IMR-90 (cell line): ENCODE data around the gene TAPT1. TPM values are rescaled to one million over a fixed set of nuclear protein-coding genes. Genes with fewer than 3 reads are reported as not detected.

Experiments used
- ATAC-seq: fragments of 200-7000 bp; cut with Tn5 transposase; 2 replicates; pipeline ENCODE4 v1.9.1; 2020; ENCODE audit warnings: low read depth, mild to moderate bottlenecking, moderate library complexity
- BruUV-seq: library from RNA; stranded (reverse); fragments of 400-500 nt; replicated peaks from 2 replicates; lab custom pipeline; 2021; lab: Mats Ljungman, UMichigan
- CTCF ChIA-PET: fragments of 300-600 bp; formaldehyde crosslinking; extraction: SDS; loops from one replicate; lab custom pipeline; 2021; ENCODE audit warnings: antibody characterized with exemption; lab: Yijun Ruan, JAX
- POLR2A ChIA-PET: fragments of 300-600 bp; sonication (Branson Sonifier 250); formaldehyde crosslinking; loops from one replicate; lab custom pipeline; 2022; ENCODE audit warnings: antibody characterized with exemption; ENCODE audit not compliant: unreplicated experiment; lab: Charles Lee
- DNase-seq: peaks from one replicate; pipeline ENCODE4 v3.0.0; 2013
- H2AFZ ChIP-seq: replicated peaks from 2 replicates; pipeline ENCODE3; 2013; ENCODE audit warnings: low read length, mild to moderate bottlenecking; ENCODE audit not compliant: poor library complexity
- H2AK5ac ChIP-seq: 2 replicates; pipeline ENCODE4 v1.6.1; 2013; ENCODE audit warnings: low read depth, low read length, inconsistent platforms
- H2AK9ac ChIP-seq: replicated peaks from 2 replicates; pipeline ENCODE3; 2013; ENCODE audit warnings: mild to moderate bottlenecking, low read depth, low read length, moderate library complexity; ENCODE audit not compliant: poor library complexity
- H2BK120ac ChIP-seq: 2 replicates; pipeline ENCODE4 v1.6.1; 2013; ENCODE audit warnings: low read depth, low read length, inconsistent platforms
- H2BK15ac ChIP-seq: 3 replicates; pipeline ENCODE4 v1.6.1; 2013; ENCODE audit warnings: low read depth, low read length, inconsistent platforms
- H2BK20ac ChIP-seq: 2 replicates; pipeline ENCODE4 v1.6.1; 2013; ENCODE audit warnings: low read depth, mild to moderate bottlenecking, inconsistent platforms, low read length, moderate library complexity
- H2BK5ac ChIP-seq: 2 replicates; pipeline ENCODE4 v1.6.1; 2013; ENCODE audit warnings: mild to moderate bottlenecking, low read depth, low read length, inconsistent platforms; ENCODE audit not compliant: poor library complexity, severe bottlenecking
- H3K14ac ChIP-seq: replicated peaks from 2 replicates; pipeline ENCODE4 v1.6.1; 2013; ENCODE audit warnings: low read depth, low read length, inconsistent platforms
- H3K18ac ChIP-seq: 2 replicates; pipeline ENCODE4 v1.6.1; 2013; ENCODE audit warnings: low read depth, low read length, control low read depth
- H3K23ac ChIP-seq: 2 replicates; pipeline ENCODE4 v1.6.1; 2013; ENCODE audit warnings: low read depth, low read length, inconsistent platforms
- H3K27ac ChIP-seq: 2 replicates; pipeline ENCODE4 v1.5.1; 2013; ENCODE audit warnings: mild to moderate bottlenecking, control low read depth, low read length; ENCODE audit not compliant: insufficient read depth
- H3K27me3 ChIP-seq: 2 replicates; pipeline ENCODE4 v1.6.1; 2013; ENCODE audit warnings: low read length; ENCODE audit not compliant: control insufficient read depth, insufficient read depth
- H3K36me3 ChIP-seq: 2 replicates; pipeline ENCODE4 v1.6.1; 2013; ENCODE audit warnings: low read length, mixed read lengths; ENCODE audit not compliant: control insufficient read depth, insufficient read depth
- H3K4ac ChIP-seq: 2 replicates; pipeline ENCODE4 v1.6.1; 2013; ENCODE audit warnings: low read depth, low read length, inconsistent platforms
- H3K4me1 ChIP-seq: 2 replicates; pipeline ENCODE4 v1.6.1; 2013; ENCODE audit warnings: low read length, mixed read lengths; ENCODE audit not compliant: control insufficient read depth, insufficient read depth
- H3K4me2 ChIP-seq: 2 replicates; pipeline ENCODE4 v1.6.1; 2013; ENCODE audit warnings: low read depth, mild to moderate bottlenecking, control low read depth, low read length, moderate library complexity
- H3K4me3 ChIP-seq: 2 replicates; pipeline ENCODE4 v1.5.1; 2013; ENCODE audit warnings: low read depth, mild to moderate bottlenecking, control low read depth, low read length, moderate library complexity; ENCODE audit not compliant: insufficient read depth
- H3K56ac ChIP-seq: 2 replicates; pipeline ENCODE4 v1.6.1; 2013; ENCODE audit warnings: low read length, inconsistent platforms; ENCODE audit not compliant: insufficient read depth; ENCODE audit errors: extremely low read depth
- H3K79me1 ChIP-seq, 2 experiments: 2 replicates each; pipeline ENCODE4 v1.6.1; 2013; ENCODE audit warnings: low read length in 2 of 2, inconsistent platforms in 1 of 2, low read depth in 1 of 2
- H3K9ac ChIP-seq: 2 replicates; pipeline ENCODE4 v1.6.1; 2013; ENCODE audit warnings: low read depth, low read length, control low read depth
- H3K9me1 ChIP-seq: 2 replicates; pipeline ENCODE4 v1.6.1; 2013; ENCODE audit warnings: low read length, inconsistent platforms; ENCODE audit not compliant: insufficient read depth
- H3K9me3 ChIP-seq: 2 replicates; pipeline ENCODE4 v1.6.1; 2013; ENCODE audit warnings: low read length; ENCODE audit not compliant: control insufficient read depth, insufficient read depth
- H4K20me1 ChIP-seq: 2 replicates; pipeline ENCODE4 v1.6.1; 2013; ENCODE audit warnings: low read length, inconsistent platforms; ENCODE audit not compliant: insufficient read depth
- H4K5ac ChIP-seq: 2 replicates; pipeline ENCODE4 v1.6.1; 2013; ENCODE audit warnings: mild to moderate bottlenecking, low read depth, low read length, control low read depth
- H4K8ac ChIP-seq, 2 experiments: 2 replicates each; pipeline ENCODE4 v1.6.1; 2013; ENCODE audit warnings: low read depth in 2 of 2, low read length in 2 of 2, control low read depth in 1 of 2, inconsistent platforms in 1 of 2
- H4K91ac ChIP-seq: 2 replicates; pipeline ENCODE4 v1.6.1; 2013; ENCODE audit warnings: low read depth, low read length, inconsistent platforms; ENCODE audit not compliant: insufficient read depth
- BHLHE40 ChIP-seq: fragments of 150-350 bp; IDR thresholded peaks from 2 replicates; pipeline ENCODE4 v1.6.1; 2016; ENCODE audit warnings: mild to moderate bottlenecking, low read depth, low read length
- CEBPB ChIP-seq: IDR thresholded peaks from 2 replicates; pipeline ENCODE4 v1.6.1; 2012; ENCODE audit warnings: low read depth, low read length, improper control_type of control experiment
- CHD1 ChIP-seq: IDR thresholded peaks from 2 replicates; pipeline ENCODE4 v1.6.1; 2012; ENCODE audit warnings: low read depth, low read length, improper control_type of control experiment
- ELK1 ChIP-seq: fragments of 150-350 bp; IDR thresholded peaks from 2 replicates; pipeline ENCODE4 v1.6.1; 2016; ENCODE audit warnings: low read depth, mild to moderate bottlenecking, low read length, moderate library complexity, borderline replicate concordance
- MAFK ChIP-seq: IDR thresholded peaks from 2 replicates; pipeline ENCODE4 v1.6.1; 2012; ENCODE audit warnings: low read depth, low read length, improper control_type of control experiment
- MAZ ChIP-seq: IDR thresholded peaks from 2 replicates; pipeline ENCODE4 v1.6.1; 2012; ENCODE audit warnings: low read depth, mild to moderate bottlenecking, low read length, improper control_type of control experiment, moderate library complexity, borderline replicate concordance
- MXI1 ChIP-seq: IDR thresholded peaks from 2 replicates; pipeline ENCODE4 v1.6.1; 2012; ENCODE audit warnings: low read depth, mild to moderate bottlenecking, low read length, moderate library complexity, borderline replicate concordance
- NFE2L2 ChIP-seq: fragments of 150-350 bp; IDR thresholded peaks from 2 replicates; pipeline ENCODE4 v1.6.1; 2016; ENCODE audit warnings: low read depth, mild to moderate bottlenecking, low read length
- RAD21 ChIP-seq: IDR thresholded peaks from 2 replicates; pipeline ENCODE4 v1.6.1; 2012; ENCODE audit warnings: low read length, improper control_type of control experiment
- RFX5 ChIP-seq: IDR thresholded peaks from 2 replicates; pipeline ENCODE4 v1.8.0; 2012; ENCODE audit warnings: low read depth, mild to moderate bottlenecking, low read length, moderate library complexity
- SMC3 ChIP-seq: fragments of 150-350 bp; IDR thresholded peaks from 2 replicates; pipeline ENCODE4 v1.6.1; 2016; ENCODE audit warnings: low read depth, mild to moderate bottlenecking, antibody characterized with exemption, low read length, moderate library complexity
- USF2 ChIP-seq: fragments of 150-350 bp; IDR thresholded peaks from 2 replicates; pipeline ENCODE4 v1.6.1; 2017; ENCODE audit warnings: mild to moderate bottlenecking, antibody characterized with exemption, low read length, low read depth
- whole genome bisulfite sequencing, 2 experiments: methylation state at CpG; one replicate each; pipeline versions ENCODE4 v1.1.5 to v1.1.7; 2013; ENCODE audit warnings: missing lambda C conversion rate in 2 of 2; ENCODE audit not compliant: insufficient read length in 1 of 2; ENCODE audit errors: extremely low coverage in 2 of 2; 5-methylcytosine and 5-hydroxymethylcytosine counted together
- dilution Hi-C: fragments of 300-500 bp; cut with HindIII; formaldehyde crosslinking; loops from one replicate; pipeline ENCODE4 v1.14.3; 2018; ENCODE audit warnings: low sequenced_read_pairs; ENCODE audit not compliant: unreplicated experiment
- in situ Hi-C: fragments of 300-500 bp; cut with MboI; formaldehyde crosslinking; loops from 3 replicates; pipeline ENCODE4 v1.14.3; 2019; ENCODE audit warnings: low sequenced_read_pairs, inconsistent platforms, mixed read lengths
- intact Hi-C: fragments of 100-400 bp; cut with micrococcal nuclease; formaldehyde crosslinking; loops from 2 replicates; pipeline ENCODE4 v1.10.0; 2022
- polyA plus RNA-seq, 3 experiments: library from polyadenylated mRNA; depleted of rRNA; stranded (reverse); fragments of >200 nt; gene quantifications; 2 replicates each; pipeline ENCODE4 v1.2.3, GENCODE V29; 2012; ENCODE audit warnings: low replicate concordance in 1 of 3
- total RNA-seq: library from RNA; depleted of rRNA; stranded (reverse); fragments of >200 nt; gene quantifications from 2 replicates; pipeline ENCODE4 v1.2.3, GENCODE V29; 2012
- TF ChIP-seq, protein P1 (sequence below): conservative IDR thresholded peaks from 2 replicates; pipeline ENCODE4 v1.5.1; 2012; ENCODE audit warnings: mild to moderate bottlenecking, low read depth, low read length, improper control_type of control experiment

The TAPT1 gene
- total and polyA plus RNA-seq, 2 of the 4 experiments (the other 2 are of a cell fraction), result 5.6 to 12.2 TPM

- DNase-seq (peak; percentile 65), ATAC-seq (peak; percentile 93)
- Histone ChIP-seq H3K4me2 (peak overlapping the region; percentile 94; the same call in 1 of the 2 replicates), H3K79me1 (no peaks in the 10 kb centered on the region), H2AK5ac (no peak overlapping the region), H2AK9ac (no peak overlapping the region), H4K91ac (no peak overlapping the region), H3K4ac (no peak overlapping the region), H2BK15ac (no peak overlapping the region), H3K4me1 (no peaks in the 10 kb centered on the region), H3K9me3 (no peaks in the 10 kb centered on the region), H3K18ac (no peak overlapping the region), H2AFZ (no peak overlapping the region), H4K20me1 (no peaks in the 10 kb centered on the region), H3K23ac (no peak overlapping the region), H4K8ac (peak overlapping the region in 1 of 2 experiments; percentile 12; a peak in 2 of 4 replicates), H3K4me3 (peak overlapping the region; percentile 18; the same call in 1 of the 2 replicates), H3K27ac (no peak overlapping the region), H3K27me3 (no peaks in the 10 kb centered on the region), H2BK120ac (no peak overlapping the region), H4K5ac (no peak overlapping the region), H3K9ac (peak overlapping the region; percentile 58; the same call in 1 of the 2 replicates), H2BK5ac (no peak overlapping the region), H3K14ac (no peak overlapping the region), H2BK20ac (no peak overlapping the region), H3K9me1 (no peaks in the 10 kb centered on the region), H3K56ac (no peak overlapping the region), H3K36me3 (no peaks in the 10 kb centered on the region)
- POLR2A ChIA-PET, result no interaction called here
- BruUV-seq, result no TSS peak
- WGBS, 2 experiments, result no CpG with 5 or more reads among the region's 9 CpGs
- intact Hi-C loops (loop anchor here (2.0 to 5.0 kb wide), 2 partner anchors 68 to 389 kb away; no protein-coding TSS in a partner anchor), in situ Hi-C loops (no loop called here), dilution Hi-C loops (no loop called here)
- CTCF ChIA-PET, result interaction anchor here (0.7 to 2.1 kb wide), 11 partner anchors 9 to 1116 kb away, joined by 3 to 8 read pairs (median 4); no protein-coding TSS in a partner anchor
- no peak for TF ChIP-seq CHD1
- no peak for TF ChIP-seq MAZ
- TF ChIP-seq NFE2L2, result no peak
- TF ChIP-seq, protein P1, sequence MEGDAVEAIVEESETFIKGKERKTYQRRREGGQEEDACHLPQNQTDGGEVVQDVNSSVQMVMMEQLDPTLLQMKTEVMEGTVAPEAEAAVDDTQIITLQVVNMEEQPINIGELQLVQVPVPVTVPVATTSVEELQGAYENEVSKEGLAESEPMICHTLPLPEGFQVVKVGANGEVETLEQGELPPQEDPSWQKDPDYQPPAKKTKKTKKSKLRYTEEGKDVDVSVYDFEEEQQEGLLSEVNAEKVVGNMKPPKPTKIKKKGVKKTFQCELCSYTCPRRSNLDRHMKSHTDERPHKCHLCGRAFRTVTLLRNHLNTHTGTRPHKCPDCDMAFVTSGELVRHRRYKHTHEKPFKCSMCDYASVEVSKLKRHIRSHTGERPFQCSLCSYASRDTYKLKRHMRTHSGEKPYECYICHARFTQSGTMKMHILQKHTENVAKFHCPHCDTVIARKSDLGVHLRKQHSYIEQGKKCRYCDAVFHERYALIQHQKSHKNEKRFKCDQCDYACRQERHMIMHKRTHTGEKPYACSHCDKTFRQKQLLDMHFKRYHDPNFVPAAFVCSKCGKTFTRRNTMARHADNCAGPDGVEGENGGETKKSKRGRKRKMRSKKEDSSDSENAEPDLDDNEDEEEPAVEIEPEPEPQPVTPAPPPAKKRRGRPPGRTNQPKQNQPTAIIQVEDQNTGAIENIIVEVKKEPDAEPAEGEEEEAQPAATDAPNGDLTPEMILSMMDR, result peak; percentile 48
- TF ChIP-seq SMC3, result peak; percentile 35
- TF ChIP-seq MXI1, result no peak
- no peak for TF ChIP-seq USF2
- peak; percentile 15; the same call in 1 of the 2 replicates for TF ChIP-seq CEBPB
- no peak for TF ChIP-seq BHLHE40
- TF ChIP-seq MAFK, result no peak
- TF ChIP-seq RAD21, result peak; percentile 21; the same call in 1 of the 2 replicates
- no peak for TF ChIP-seq ELK1
- TF ChIP-seq RFX5, result no peak
These were observed 29.5 kb downstream of the TAPT1 start for GRCh38 chr4:16196482-16197393.
